Caco-2 (cell line): ENCODE measurements around the gene RTTN. TPM values are rescaled to one million over a fixed set of nuclear protein-coding genes. Genes with fewer than 3 reads are reported as not detected.
"Not testable (repeated sequence)": the region's sequence is repeated elsewhere in the genome, so short reads cannot be mapped to it uniquely, and the experiment has no call there.

Experiments
- BruUV-seq: library from RNA; stranded (reverse); fragments of 400-500 nt; replicated peaks from 2 replicates; lab custom pipeline; 2021; lab: Mats Ljungman, UMichigan
- CTCF ChIA-PET: fragments of 300-600 bp; sonication (Branson Sonifier 250); formaldehyde crosslinking; loops from one replicate; lab custom pipeline; 2022; ENCODE audit warnings: antibody characterized with exemption; lab: Charles Lee
- POLR2A ChIA-PET: fragments of 300-600 bp; sonication (Branson Sonifier 250); formaldehyde crosslinking; loops from one replicate; lab custom pipeline; 2022; ENCODE audit warnings: antibody characterized with exemption; lab: Charles Lee
- DNase-seq, 2 experiments: peaks; one replicate each; pipeline versions ENCODE4 v3.0.0 to v3.0.0-alpha.2; 2020 to 2022
- H3K27me3 ChIP-seq: replicated peaks from 2 replicates; pipeline ENCODE4 v1.6.0; 2011; ENCODE audit warnings: low read length; ENCODE audit not compliant: control insufficient read depth, insufficient read depth
- H3K36me3 ChIP-seq: 2 replicates; pipeline ENCODE4 v1.5.1; 2011; ENCODE audit warnings: low read length; ENCODE audit not compliant: control insufficient read depth, insufficient read depth
- H3K4me1 ChIP-seq: fragments of 250-450 bp; sonication (Bioruptor Pico); 2 replicates; pipeline ENCODE4 v1.5.1; 2020; ENCODE audit warnings: mild to moderate bottlenecking
- H3K4me3 ChIP-seq: 2 replicates; pipeline ENCODE4 v1.5.1; 2011; ENCODE audit warnings: low read depth, mild to moderate bottlenecking, control low read depth, low read length
- H3K9me3 ChIP-seq: fragments of 250-450 bp; sonication (Bioruptor Pico); 2 replicates; pipeline ENCODE4 v1.5.1; 2020; ENCODE audit warnings: mild to moderate bottlenecking, moderate library complexity
- H3K27ac Mint-ChIP-seq: one replicate; pipeline ENCODE4 v1.8.0; 2022; ENCODE audit warnings: mixed read lengths; ENCODE audit not compliant: unreplicated experiment
- H3K27me3 Mint-ChIP-seq: one replicate; pipeline ENCODE4 v1.8.0; 2022; ENCODE audit warnings: mixed read lengths; ENCODE audit not compliant: insufficient read depth, unreplicated experiment
- H3K36me3 Mint-ChIP-seq: one replicate; pipeline ENCODE4 v1.8.0; 2022; ENCODE audit warnings: mild to moderate bottlenecking, mixed read lengths; ENCODE audit not compliant: insufficient read depth, unreplicated experiment
- H3K4me1 Mint-ChIP-seq: one replicate; pipeline ENCODE4 v1.8.0; 2022; ENCODE audit warnings: low read depth, mixed read lengths; ENCODE audit not compliant: unreplicated experiment
- H3K4me3 Mint-ChIP-seq: one replicate; pipeline ENCODE4 v1.8.0; 2022; ENCODE audit warnings: mild to moderate bottlenecking, moderate library complexity, mixed read lengths; ENCODE audit not compliant: unreplicated experiment
- H3K9me3 Mint-ChIP-seq: one replicate; pipeline ENCODE4 v1.8.0; 2022; ENCODE audit warnings: mixed read lengths; ENCODE audit not compliant: unreplicated experiment
- intact Hi-C: fragments of 100-400 bp; cut with micrococcal nuclease; formaldehyde crosslinking; loops from one replicate; pipeline ENCODE4 v1.10.0; 2022; ENCODE audit not compliant: unreplicated experiment
- total RNA-seq: library from RNA; stranded (reverse); gene quantifications from 2 replicates; pipeline ENCODE4 v1.2.3, GENCODE V29; 2022
- TF ChIP-seq, protein P1 (sequence below), 2 experiments: fragments of 200-600 bp in 1 of 2; IDR thresholded peaks; 1 replicate in 1 of 2; 2 replicates in 1 of 2; pipeline versions ENCODE4 v1.5.1 to v1.8.0; 2011 to 2022; ENCODE audit warnings: antibody characterized with exemption in 1 of 2, control low read depth in 1 of 2, inconsistent platforms in 1 of 2, low read depth in 1 of 2, low read length in 1 of 2, mild to moderate bottlenecking in 1 of 2, moderate library complexity in 1 of 2; ENCODE audit not compliant: insufficient read depth in 1 of 2, severe bottlenecking in 1 of 2, unreplicated experiment in 1 of 2

RTTN gene
- total RNA-seq, 1 experiment from 2014 or later = 14.6 TPM

DNA sequence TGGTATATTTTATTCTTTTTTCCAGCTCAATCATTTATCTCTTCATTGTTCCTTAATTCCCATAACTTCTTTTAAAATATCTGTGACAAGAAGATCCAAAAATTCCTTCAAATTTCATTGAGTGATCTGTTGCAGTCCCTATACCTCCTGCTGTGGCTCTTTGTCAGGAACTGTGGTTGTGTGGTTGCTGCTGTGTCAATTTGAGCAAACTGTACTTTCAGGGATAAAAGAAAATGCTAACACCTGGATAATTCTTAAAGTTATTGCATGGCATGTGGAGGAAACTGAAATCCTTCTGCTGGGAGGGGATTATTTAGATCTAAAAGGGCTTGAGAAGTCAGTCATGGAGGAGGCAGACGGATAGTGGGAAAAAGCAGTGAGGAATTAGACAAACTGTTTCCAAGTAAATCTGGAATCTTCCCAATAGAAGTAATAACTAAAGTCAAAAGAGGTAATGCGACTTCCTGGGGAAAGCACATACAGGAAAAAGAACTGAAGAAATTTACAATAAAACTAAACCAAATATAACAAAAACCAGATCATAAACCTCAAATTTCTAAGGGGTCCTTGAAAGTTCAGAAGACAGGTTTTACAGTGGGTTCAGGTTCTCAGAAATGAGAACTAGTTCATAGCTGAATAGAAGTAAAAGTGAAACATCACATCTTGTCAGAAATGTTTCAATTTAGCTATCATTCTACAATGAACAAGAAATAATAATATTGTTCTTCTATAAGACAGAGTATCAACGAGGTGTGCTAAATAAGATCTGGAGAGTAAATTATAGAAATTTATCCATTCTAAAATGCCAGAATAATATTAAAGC, 224.3 kb downstream of the RTTN start:
- no peaks in the 10 kb centered on the region for H3K36me3 Mint-ChIP-seq
- BruUV-seq = no TSS peak
- no peak for DNase-seq
- H3K27ac Mint-ChIP-seq = no peak overlapping the region
- no peaks in the 10 kb centered on the region for H3K4me1 ChIP-seq
- no peak overlapping the region for H3K4me3 Mint-ChIP-seq
- no peaks in the 10 kb centered on the region for H3K9me3 Mint-ChIP-seq
- TF ChIP-seq, protein P1, sequence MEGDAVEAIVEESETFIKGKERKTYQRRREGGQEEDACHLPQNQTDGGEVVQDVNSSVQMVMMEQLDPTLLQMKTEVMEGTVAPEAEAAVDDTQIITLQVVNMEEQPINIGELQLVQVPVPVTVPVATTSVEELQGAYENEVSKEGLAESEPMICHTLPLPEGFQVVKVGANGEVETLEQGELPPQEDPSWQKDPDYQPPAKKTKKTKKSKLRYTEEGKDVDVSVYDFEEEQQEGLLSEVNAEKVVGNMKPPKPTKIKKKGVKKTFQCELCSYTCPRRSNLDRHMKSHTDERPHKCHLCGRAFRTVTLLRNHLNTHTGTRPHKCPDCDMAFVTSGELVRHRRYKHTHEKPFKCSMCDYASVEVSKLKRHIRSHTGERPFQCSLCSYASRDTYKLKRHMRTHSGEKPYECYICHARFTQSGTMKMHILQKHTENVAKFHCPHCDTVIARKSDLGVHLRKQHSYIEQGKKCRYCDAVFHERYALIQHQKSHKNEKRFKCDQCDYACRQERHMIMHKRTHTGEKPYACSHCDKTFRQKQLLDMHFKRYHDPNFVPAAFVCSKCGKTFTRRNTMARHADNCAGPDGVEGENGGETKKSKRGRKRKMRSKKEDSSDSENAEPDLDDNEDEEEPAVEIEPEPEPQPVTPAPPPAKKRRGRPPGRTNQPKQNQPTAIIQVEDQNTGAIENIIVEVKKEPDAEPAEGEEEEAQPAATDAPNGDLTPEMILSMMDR (IDR thresholded peaks at IDR 0.05; ENCODE audit: insufficient read depth in 1 of 2, low read depth in 1 of 2, low read length in 1 of 2, severe bottlenecking in 1 of 2, unreplicated experiment in 1 of 2) = no peak
- intact Hi-C loops = no loop called here
- no peaks in the 10 kb centered on the region for H3K9me3 ChIP-seq
- H3K36me3 ChIP-seq = no peaks in the 10 kb centered on the region
- ChIA-PET POLR2A (no interaction called here), CTCF (no interaction called here)
- no peak overlapping the region for H3K4me3 ChIP-seq
- no peaks in the 10 kb centered on the region for H3K4me1 Mint-ChIP-seq
- no peaks in the 10 kb centered on the region for H3K27me3 ChIP-seq
- no peaks in the 10 kb centered on the region for H3K27me3 Mint-ChIP-seq

DNA sequence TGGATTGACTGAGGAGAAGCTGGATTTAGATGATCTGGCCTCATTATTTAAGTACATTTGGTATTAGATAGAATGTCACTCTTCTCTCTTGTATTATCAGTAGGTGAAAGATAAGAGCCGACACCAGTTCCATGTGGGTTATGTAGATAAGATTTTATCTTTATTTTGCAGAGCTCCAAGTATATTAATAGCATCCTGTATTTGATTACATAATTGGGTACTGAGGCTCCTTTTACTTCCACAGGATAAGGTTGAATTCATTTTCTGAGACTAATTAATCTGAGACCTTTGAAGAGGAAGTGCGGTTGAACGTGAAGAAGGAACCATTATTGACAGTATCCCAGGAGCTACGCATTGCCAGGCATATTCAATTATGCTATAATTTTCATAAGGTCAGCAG, 225.0 kb downstream of the RTTN start:
- TF ChIP-seq, protein P1 (IDR thresholded peaks at IDR 0.05; ENCODE audit: insufficient read depth in 1 of 2, low read depth in 1 of 2, low read length in 1 of 2, severe bottlenecking in 1 of 2, unreplicated experiment in 1 of 2) = no peak
- POLR2A ChIA-PET = no interaction called here
- Mint-ChIP-seq H3K36me3 (no peaks in the 10 kb centered on the region), H3K27ac (no peak overlapping the region), H3K4me1 (no peaks in the 10 kb centered on the region), H3K4me3 (no peak overlapping the region), H3K27me3 (no peaks in the 10 kb centered on the region), H3K9me3 (no peaks in the 10 kb centered on the region)
- Histone ChIP-seq H3K4me3 (no peak overlapping the region), H3K4me1 (no peaks in the 10 kb centered on the region), H3K27me3 (no peaks in the 10 kb centered on the region), H3K36me3 (no peaks in the 10 kb centered on the region), H3K9me3 (no peaks in the 10 kb centered on the region)
- no peak for DNase-seq
- CTCF ChIA-PET = no interaction called here
- intact Hi-C loops = no loop called here
- no TSS peak for BruUV-seq

DNA sequence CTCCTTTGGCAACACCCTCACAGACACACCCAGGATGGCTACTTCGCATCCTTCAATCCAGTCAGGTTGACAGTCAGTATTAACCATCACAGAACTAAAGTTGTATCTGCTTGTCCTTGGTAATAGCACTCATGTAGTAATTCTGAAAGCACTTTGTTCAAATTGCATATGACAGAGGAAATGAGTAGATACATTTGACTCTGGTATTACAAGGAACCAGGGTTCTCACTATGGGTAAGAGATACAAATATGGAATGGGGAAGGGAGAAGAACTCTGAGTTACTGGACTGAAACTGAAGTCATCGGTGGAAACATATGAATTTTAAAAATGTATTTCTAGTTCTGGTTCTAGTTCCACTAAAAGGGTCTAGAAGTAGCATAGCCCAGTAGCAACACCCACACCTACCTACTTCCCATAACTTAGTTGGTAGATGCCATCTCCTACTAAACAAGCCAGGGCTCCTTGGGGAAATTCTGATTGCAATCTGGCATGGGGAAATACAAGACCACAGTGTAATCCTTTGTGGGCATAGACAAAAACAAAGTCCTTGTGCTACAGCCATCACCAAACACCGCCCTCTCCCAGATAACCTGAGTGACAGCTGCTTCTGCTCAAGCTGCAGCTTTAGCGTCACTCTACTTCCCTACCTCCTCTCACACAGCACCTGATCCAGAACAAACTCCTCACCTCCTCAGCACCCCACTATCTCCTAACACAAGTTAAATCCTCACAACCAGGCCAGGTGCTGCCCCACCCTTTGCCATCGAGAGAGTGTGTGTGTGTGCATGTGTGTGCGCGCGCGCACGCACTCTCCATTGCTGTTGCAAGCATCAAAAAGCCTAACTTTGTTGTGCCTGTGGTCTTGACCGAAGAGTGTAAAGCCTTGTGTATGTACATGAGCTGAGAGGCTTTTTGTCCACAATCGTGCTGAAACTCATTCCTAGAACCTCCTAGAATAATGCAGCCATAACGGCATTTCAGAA, 226.5 kb downstream of the RTTN start:
- no peaks in the 10 kb centered on the region for H3K27me3 Mint-ChIP-seq
- ChIA-PET POLR2A (no interaction called here), CTCF (no interaction called here)
- Histone ChIP-seq H3K27me3 (no peaks in the 10 kb centered on the region), H3K4me3 (no peak overlapping the region), H3K4me1 (no peaks in the 10 kb centered on the region), H3K36me3 (no peaks in the 10 kb centered on the region), H3K9me3 (no peaks in the 10 kb centered on the region)
- H3K4me3 Mint-ChIP-seq = no peak overlapping the region
- H3K4me1 Mint-ChIP-seq = no peaks in the 10 kb centered on the region
- DNase-seq = no peak
- no TSS peak for BruUV-seq
- no peak overlapping the region for H3K27ac Mint-ChIP-seq
- TF ChIP-seq, protein P1 (IDR thresholded peaks at IDR 0.05; ENCODE audit: insufficient read depth in 1 of 2, low read depth in 1 of 2, low read length in 1 of 2, severe bottlenecking in 1 of 2, unreplicated experiment in 1 of 2) = no peak
- H3K9me3 Mint-ChIP-seq = no peaks in the 10 kb centered on the region
- intact Hi-C loops = no loop called here
- H3K36me3 Mint-ChIP-seq = no peaks in the 10 kb centered on the region

DNA sequence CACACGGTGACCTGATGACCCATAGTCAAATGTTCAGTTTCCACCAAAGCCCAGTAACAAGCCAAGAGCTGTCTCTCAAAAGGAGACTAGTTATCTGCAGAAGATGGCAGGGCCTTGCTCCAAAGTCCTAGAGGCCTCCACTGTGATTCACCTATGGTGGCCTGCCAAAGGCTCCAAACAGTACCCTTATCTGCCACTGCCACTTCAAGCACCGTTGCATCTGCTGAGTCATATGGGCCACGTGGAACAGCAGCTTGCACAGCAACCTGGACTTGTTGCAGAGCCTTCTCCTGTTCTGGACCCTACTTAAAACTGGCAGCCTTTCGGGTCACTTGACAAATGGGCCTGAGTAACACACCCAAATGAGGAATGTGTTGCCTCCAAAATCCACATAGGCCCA, 230.2 kb downstream of the RTTN start:
- H3K36me3 Mint-ChIP-seq, H3K27ac Mint-ChIP-seq, H3K36me3 ChIP-seq, H3K4me3 ChIP-seq, H3K4me3 Mint-ChIP-seq, CTCF ChIA-PET, H3K4me1 ChIP-seq, intact Hi-C loops, H3K27me3 Mint-ChIP-seq, H3K9me3 Mint-ChIP-seq, BruUV-seq, H3K27me3 ChIP-seq, H3K4me1 Mint-ChIP-seq, DNase-seq, H3K9me3 ChIP-seq, POLR2A ChIA-PET: not testable (repeated sequence)
